Ascending aorta (tissue), 2 donors: Measurements from ENCODE around the gene UBN1. TPM values are rescaled to one million over a fixed set of nuclear protein-coding genes. Genes with fewer than 3 reads are reported as not detected.
"Not testable (repeated sequence)": the region's sequence is repeated elsewhere in the genome, so short reads cannot be mapped to it uniquely, and the experiment has no call there.

Source experiments
- DNase-seq, 2 donors: peaks; one replicate each; pipeline ENCODE4 v3.0.0-alpha.2; 2019; ENCODE audit warnings: low spot score in 2 of 2
- H3K27ac ChIP-seq, 2 donors: fragments of 200-600 bp; sonication (generic); one replicate each; pipeline ENCODE4 v1.5.1; 2016 to 2017; ENCODE audit warnings: mild to moderate bottlenecking in 1 of 2
- H3K27me3 ChIP-seq: fragments of 200-600 bp; sonication (generic); one replicate; pipeline ENCODE4 v1.5.1; 2017
- H3K36me3 ChIP-seq, 2 donors: fragments of 200-600 bp; sonication (generic); one replicate each; pipeline ENCODE4 v1.5.1; 2016
- H3K4me1 ChIP-seq, 2 donors: fragments of 200-600 bp; sonication (generic); one replicate each; pipeline ENCODE4 v1.5.1; 2016 to 2017; ENCODE audit warnings: mild to moderate bottlenecking in 1 of 2
- H3K4me3 ChIP-seq, 2 donors: fragments of 200-600 bp; sonication (generic); one replicate each; pipeline ENCODE4 v1.5.1; 2016 to 2017; ENCODE audit warnings: mild to moderate bottlenecking in 1 of 2
- H3K9me3 ChIP-seq, 2 donors: fragments of 200-600 bp; sonication (generic); one replicate each; pipeline ENCODE4 v1.5.1; 2016
- intact Hi-C: fragments of 100-400 bp; cut with DNase I; formaldehyde crosslinking; loops from one replicate; pipeline ENCODE4 v1.15.1; 2023
- total RNA-seq: library from RNA; depleted of rRNA; stranded (reverse); fragments of >200 nt; gene quantifications from one replicate; pipeline ENCODE4 v1.1.0, GENCODE V29; 2016
- TF ChIP-seq, protein P1 (sequence below), 3 experiments: fragments of 200-600 bp in 2 of 3; fragments of 450-650 bp in 1 of 3; sonication (generic) in 2 of 3; IDR thresholded peaks; one replicate each; pipeline ENCODE4 v1.5.1; 2016 to 2019; ENCODE audit warnings: antibody characterized with exemption in 3 of 3, mild to moderate bottlenecking in 1 of 3, moderate library complexity in 1 of 3

The UBN1 gene
- total RNA-seq, 1 donor from 2014 or later = 31.8 TPM

DNA sequence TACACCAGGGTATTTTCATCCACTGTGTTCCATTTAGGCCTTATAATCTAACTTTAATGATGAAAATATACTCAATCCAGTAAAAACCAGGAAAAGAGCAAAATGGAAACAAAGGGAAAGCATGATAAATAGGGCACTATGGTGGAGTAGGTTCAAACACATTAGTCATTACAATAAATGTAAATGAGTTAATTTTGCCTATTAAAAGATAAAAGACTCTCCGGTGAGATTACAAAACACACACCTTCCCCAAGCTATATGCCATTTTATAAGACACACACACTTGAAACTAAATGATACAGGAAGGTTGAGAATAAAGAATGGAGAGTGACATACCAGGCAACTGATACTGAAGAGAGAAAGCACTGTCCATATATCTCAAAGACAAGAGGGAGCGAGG is 79.6 kb downstream of the UBN1 start:
- no peak for DNase-seq
- Histone ChIP-seq H3K9me3 (peaks cover 9 to 14% of the 10 kb centered on the region in 2 donors), H3K4me3 (no peak overlapping the region), H3K27me3 (no peaks in the 10 kb centered on the region), H3K4me1 (no peaks in the 10 kb centered on the region), H3K27ac (no peak overlapping the region), H3K36me3 (peaks cover 0 to 4% of the 10 kb centered on the region in 2 donors)
- intact Hi-C loops = no loop called here
- TF ChIP-seq, protein P1, sequence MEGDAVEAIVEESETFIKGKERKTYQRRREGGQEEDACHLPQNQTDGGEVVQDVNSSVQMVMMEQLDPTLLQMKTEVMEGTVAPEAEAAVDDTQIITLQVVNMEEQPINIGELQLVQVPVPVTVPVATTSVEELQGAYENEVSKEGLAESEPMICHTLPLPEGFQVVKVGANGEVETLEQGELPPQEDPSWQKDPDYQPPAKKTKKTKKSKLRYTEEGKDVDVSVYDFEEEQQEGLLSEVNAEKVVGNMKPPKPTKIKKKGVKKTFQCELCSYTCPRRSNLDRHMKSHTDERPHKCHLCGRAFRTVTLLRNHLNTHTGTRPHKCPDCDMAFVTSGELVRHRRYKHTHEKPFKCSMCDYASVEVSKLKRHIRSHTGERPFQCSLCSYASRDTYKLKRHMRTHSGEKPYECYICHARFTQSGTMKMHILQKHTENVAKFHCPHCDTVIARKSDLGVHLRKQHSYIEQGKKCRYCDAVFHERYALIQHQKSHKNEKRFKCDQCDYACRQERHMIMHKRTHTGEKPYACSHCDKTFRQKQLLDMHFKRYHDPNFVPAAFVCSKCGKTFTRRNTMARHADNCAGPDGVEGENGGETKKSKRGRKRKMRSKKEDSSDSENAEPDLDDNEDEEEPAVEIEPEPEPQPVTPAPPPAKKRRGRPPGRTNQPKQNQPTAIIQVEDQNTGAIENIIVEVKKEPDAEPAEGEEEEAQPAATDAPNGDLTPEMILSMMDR (IDR thresholded peaks at IDR 0.05) = no peak

DNA sequence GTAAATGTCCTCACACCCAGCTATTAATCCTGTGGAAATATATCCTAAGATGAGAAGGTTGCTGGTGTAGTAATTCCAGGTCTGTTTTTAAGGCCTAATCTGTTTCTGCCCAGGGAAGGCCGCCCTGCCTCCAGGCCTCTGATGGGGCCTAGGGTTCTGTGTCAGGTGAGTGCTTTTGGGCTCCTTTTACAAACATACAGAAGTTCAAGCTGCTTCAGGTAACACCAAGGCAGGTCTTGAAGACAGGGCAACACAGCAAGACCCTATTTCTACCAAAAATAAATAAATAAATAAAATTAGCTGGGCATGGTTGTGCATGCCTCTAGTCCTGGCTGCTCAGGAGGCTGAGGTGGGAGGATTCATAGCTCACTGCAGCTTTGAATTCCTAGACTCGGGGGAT is 80.4 kb downstream of the UBN1 start:
- H3K27me3 ChIP-seq = no peaks in the 10 kb centered on the region
- no peak overlapping the region for H3K4me3 ChIP-seq
- peaks cover 0 to 4% of the 10 kb centered on the region in 2 donors for H3K36me3 ChIP-seq
- peaks cover 9 to 14% of the 10 kb centered on the region in 2 donors for H3K9me3 ChIP-seq
- no peaks in the 10 kb centered on the region for H3K4me1 ChIP-seq
- TF ChIP-seq, protein P1 (IDR thresholded peaks at IDR 0.05) = no peak
- no peak for DNase-seq
- no peak overlapping the region for H3K27ac ChIP-seq
- intact Hi-C loops = no loop called here

DNA sequence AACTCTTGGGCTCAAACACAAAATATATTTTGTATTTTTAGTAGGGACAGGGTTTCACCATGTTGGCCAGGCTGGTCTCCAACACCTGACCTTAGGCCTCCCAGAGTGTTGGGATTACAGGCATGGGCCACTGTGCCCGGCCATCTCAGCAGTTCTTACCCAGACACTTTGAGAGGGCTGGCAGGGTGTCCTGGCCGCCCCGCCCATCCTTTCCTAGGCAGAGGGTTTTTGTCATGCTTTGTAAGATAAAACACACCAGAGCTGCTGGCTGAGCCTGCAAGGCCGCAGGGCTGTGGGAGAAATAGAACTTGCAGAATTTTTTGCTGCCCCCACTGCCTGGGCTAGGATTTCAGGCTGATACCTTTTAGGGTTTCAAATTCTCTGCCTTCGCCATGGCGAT is 80.9 kb downstream of the UBN1 start:
- TF ChIP-seq, protein P1 (IDR thresholded peaks at IDR 0.05) = no peak
- peaks cover 9 to 14% of the 10 kb centered on the region in 2 donors for H3K9me3 ChIP-seq
- DNase-seq = no peak
- H3K4me1 ChIP-seq = no peaks in the 10 kb centered on the region
- H3K27ac ChIP-seq = no peak overlapping the region
- H3K4me3 ChIP-seq = no peak overlapping the region
- intact Hi-C loops = no loop called here
- H3K36me3 ChIP-seq = peaks cover 0 to 4% of the 10 kb centered on the region in 2 donors
- H3K27me3 ChIP-seq = no peaks in the 10 kb centered on the region

DNA sequence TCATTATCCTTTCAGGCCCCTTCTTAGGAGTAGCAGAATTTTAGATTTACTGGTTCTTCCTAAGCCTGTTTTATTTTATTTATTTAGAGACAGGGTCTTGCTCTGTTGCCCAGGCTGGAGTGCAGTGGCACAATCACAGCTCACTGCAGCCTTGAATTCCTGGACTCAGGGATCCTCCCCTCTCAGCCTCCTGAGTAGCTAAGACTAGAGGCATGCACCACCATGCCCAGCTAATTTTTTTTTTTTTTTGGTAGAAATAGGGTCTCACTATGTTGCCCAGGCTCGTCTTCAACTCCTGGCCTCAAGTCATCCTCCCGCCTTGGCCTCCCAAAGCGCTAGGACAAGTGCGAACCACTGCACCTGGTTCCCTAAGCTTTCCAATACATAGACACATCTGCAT is 82.3 kb downstream of the UBN1 start:
- peaks cover 9 to 14% of the 10 kb centered on the region in 2 donors for H3K9me3 ChIP-seq
- H3K4me1 ChIP-seq, H3K27ac ChIP-seq, DNase-seq, H3K27me3 ChIP-seq, H3K4me3 ChIP-seq, intact Hi-C loops, H3K36me3 ChIP-seq: not testable (repeated sequence)

DNA sequence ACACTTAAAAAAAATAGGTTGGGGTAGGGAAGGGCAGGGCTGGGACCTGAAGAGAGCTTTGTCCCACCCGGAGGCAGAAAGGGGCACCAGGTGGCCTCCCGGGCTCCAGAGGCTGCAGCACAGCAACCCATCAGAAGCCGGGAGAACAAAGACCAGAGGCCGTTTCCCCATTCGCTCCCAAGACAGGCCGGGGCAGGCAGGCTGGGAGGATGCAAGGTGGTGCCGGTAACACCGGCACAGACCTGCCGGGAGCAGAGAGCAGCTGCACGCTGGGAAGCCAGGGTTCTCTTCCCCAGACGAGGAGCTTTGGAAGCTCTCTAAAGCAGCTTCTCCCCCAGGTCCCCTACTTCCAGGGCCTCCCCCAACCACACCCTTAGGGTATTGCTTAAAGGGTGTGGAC is 84.1 kb downstream of the UBN1 start:
- Histone ChIP-seq H3K36me3 (peaks cover 0 to 4% of the 10 kb centered on the region in 2 donors), H3K9me3 (peaks cover 9 to 13% of the 10 kb centered on the region in 2 donors), H3K27me3 (no peaks in the 10 kb centered on the region), H3K27ac (no peak overlapping the region), H3K4me1 (peaks cover 11 to 16% of the 10 kb centered on the region in 2 donors), H3K4me3 (no peak overlapping the region)
- TF ChIP-seq, protein P1 (IDR thresholded peaks at IDR 0.05) = no peak
- no peak for DNase-seq
- intact Hi-C loops = no loop called here

Other genes with a start within 250 kb of the UBN1 start
- 4.6 TPM for gene UBALD1, start 232.6 kb upstream of the UBN1 start, total RNA-seq
- gene MGRN1, start 222.7 kb upstream of the UBN1 start, total RNA-seq = 201 TPM
- 77.3 TPM for gene NUDT16L1, start 153.9 kb upstream of the UBN1 start, total RNA-seq
- 55.9 TPM for gene ANKS3, start 113.2 kb upstream of the UBN1 start, total RNA-seq
- gene DNAAF8, start 112.9 kb upstream of the UBN1 start, total RNA-seq = not detected
- 13.7 TPM for gene ZNF500, start 80.3 kb upstream of the UBN1 start, total RNA-seq
- not detected for gene SEPTIN12, start 59.1 kb upstream of the UBN1 start, total RNA-seq
- not detected for gene SMIM22, start 52.1 kb upstream of the UBN1 start, total RNA-seq
- 10.5 TPM for gene ROGDI, start 44.8 kb upstream of the UBN1 start, total RNA-seq
- 39.2 TPM for gene GLYR1, start 193 bp upstream of the UBN1 start, total RNA-seq
- 25.7 TPM for gene PPL, start 89.7 kb downstream of the UBN1 start, total RNA-seq
- 5.7 TPM for gene SEC14L5, start 110.8 kb downstream of the UBN1 start, total RNA-seq
- gene NAGPA, start 186.5 kb downstream of the UBN1 start, total RNA-seq = 23.0 TPM
- 4.6 TPM for gene C16orf89, start 218.5 kb downstream of the UBN1 start, total RNA-seq
- gene ALG1, start 224.4 kb downstream of the UBN1 start, total RNA-seq = 27.2 TPM